ENCODE data around the gene SHQ1.

DNA sequence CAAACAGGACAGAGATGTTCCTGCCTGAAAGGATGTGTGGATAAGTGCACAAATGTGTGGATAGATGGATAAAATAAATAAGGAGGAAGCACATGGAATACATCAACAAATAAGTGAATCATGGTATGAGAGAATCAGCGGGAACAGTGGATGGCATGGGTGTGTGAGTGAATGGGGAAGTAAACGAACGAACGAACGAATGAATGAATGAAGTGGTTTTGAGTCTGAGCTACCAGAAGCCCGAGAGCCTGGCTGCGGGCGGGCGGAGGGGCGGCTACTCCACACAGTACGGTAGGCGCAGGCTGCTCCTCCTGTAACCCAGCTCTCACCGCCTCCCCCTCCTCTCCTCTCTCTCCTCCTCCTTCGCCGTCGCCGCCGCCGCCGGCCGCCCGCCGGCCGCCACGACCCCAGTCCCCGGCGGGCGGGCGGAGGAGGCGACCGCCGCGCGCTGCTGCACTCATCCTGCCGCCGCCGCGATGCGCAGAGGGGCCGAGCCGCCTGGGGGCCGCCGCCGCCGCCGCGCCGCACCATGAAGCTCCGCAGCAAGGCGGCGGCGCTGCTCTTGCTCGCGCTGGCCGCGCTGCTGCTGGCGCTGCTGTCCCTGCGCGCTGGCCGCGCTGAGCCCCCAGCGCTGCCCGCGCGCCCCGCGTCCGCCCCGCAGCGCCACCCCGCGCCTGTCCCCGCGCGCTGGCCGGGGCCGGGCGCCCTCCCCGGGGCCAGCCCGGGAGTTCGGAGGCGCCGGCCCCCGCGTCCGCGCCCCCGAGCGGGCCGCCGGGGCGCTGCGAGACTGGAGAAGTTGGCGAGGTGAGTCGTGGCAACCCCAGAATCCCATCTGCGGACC is 39.7 kb upstream of the SHQ1 start, which contains the start of gene GXYLT2:
- TF ChIP-seq, protein P1, sequence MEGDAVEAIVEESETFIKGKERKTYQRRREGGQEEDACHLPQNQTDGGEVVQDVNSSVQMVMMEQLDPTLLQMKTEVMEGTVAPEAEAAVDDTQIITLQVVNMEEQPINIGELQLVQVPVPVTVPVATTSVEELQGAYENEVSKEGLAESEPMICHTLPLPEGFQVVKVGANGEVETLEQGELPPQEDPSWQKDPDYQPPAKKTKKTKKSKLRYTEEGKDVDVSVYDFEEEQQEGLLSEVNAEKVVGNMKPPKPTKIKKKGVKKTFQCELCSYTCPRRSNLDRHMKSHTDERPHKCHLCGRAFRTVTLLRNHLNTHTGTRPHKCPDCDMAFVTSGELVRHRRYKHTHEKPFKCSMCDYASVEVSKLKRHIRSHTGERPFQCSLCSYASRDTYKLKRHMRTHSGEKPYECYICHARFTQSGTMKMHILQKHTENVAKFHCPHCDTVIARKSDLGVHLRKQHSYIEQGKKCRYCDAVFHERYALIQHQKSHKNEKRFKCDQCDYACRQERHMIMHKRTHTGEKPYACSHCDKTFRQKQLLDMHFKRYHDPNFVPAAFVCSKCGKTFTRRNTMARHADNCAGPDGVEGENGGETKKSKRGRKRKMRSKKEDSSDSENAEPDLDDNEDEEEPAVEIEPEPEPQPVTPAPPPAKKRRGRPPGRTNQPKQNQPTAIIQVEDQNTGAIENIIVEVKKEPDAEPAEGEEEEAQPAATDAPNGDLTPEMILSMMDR (IDR thresholded peaks at IDR 0.05; ENCODE audit: low read depth, low read length) = no peak
- TF ChIP-seq POLR2A (IDR thresholded peaks at IDR 0.05; ENCODE audit: extremely low read depth, insufficient read length) = no peak

All from NB4 (cell line).